HT-29 (cell line): ENCODE data around the gene TFPT. TPM values are rescaled to one million over a fixed set of nuclear protein-coding genes. Genes with fewer than 3 reads are reported as not detected.

ENCODE experiments used
- DNase-seq: peaks from one replicate; pipeline ENCODE4 v3.0.0-alpha.2; 2015; ENCODE audit warnings: low spot score
- total RNA-seq: library from RNA; depleted of rRNA; stranded (reverse); fragments of >200 nt; shearing (Covaris generic); gene quantifications from 2 replicates; pipeline ENCODE4 v1.2.3, GENCODE V29; 2014; rRNA removed

Gene TFPT, protein sequence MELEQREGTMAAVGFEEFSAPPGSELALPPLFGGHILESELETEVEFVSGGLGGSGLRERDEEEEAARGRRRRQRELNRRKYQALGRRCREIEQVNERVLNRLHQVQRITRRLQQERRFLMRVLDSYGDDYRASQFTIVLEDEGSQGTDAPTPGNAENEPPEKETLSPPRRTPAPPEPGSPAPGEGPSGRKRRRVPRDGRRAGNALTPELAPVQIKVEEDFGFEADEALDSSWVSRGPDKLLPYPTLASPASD
- total RNA-seq = 10.7 and 20.0 TPM in 2 replicates

DNA sequence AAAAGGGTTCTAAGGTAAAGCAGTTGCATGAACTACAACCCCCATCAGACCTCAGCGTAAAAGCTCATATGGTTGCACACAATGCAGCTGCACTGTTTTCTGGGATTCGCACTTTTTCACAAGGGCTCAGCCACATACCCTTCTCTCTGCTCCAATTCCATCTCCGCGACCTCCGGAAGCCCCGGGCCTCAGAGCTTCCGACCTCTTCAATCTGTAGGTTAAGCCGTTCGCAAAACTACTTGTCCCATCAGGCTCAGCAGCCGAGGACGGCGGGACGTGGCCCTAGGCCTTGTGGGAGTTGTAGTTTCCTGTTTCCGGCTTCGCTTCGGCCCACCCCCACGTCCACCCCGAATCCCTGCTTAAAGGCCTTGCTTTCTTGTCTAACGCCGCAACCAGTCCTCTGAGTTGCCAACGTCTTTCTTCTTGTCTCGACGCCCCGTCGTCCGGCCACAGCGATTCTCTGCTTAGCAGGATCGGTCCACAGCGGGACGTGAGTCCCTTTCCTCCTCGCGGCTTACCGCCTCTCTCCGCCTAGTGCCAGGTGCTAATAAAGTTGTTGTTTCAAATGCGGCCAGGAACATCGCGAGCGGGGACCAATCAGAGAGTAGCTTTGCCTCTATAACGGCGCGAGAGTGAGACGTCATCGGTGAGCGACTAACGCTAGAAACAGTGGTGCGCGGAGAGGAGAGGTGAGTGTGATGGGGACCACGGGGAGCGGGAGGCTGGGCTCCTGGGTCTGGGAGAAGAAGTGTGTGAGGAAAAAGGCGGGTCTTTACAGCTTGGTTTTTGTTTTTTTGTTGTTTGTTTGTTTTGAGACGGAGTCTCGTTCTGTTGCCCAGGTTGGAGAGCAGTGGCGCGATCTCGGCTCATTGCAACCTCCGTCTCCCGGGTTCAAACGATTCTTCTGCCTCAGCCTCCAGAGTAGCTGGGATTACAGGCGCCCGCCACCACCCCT lies at the start of gene TFPT, which contains the start of gene PRPF31:
Gene TFPT, minus strand, starts transcription at position 549 of the 955 bp plus-strand sequence. Its CDS starts 388 bp downstream, at position 161.
Gene PRPF31, plus strand, starts transcription at position 646 of the 955 bp plus-strand sequence. CDS start 2,525 bp downstream, outside the sequence.
- DNase-seq = peak; percentile 100

GRCh38 chr19:54165222-54165621 lies 49.8 kb upstream of the TFPT start:
- no peak for DNase-seq

- DNase-seq = peak; percentile 95
Measured at GRCh38 chr19:54164369-54165068, 49.1 kb upstream of the TFPT start.

- no peak for DNase-seq
Measured at GRCh38 chr19:54162884-54163283, 47.4 kb upstream of the TFPT start.

GRCh38 chr19:54162241-54162805 lies 46.9 kb upstream of the TFPT start:
- DNase-seq = peak; percentile 95

- no peak for DNase-seq
Measured at GRCh38 chr19:54160854-54161253, 45.4 kb upstream of the TFPT start.

- peak; percentile 71 for DNase-seq
Measured at GRCh38 chr19:54160182-54160811, 44.8 kb upstream of the TFPT start.

GRCh38 chr19:54159352-54160181 lies 44.1 kb upstream of the TFPT start, which contains the start of gene LENG1:
LENG1 (minus strand) TSS chr19:54159721; CDS start chr19:54159695, 26 bp downstream.
- DNase-seq = peak; percentile 100

- DNase-seq = no peak
Measured at GRCh38 chr19:54158812-54159351, 43.4 kb upstream of the TFPT start.

DNA sequence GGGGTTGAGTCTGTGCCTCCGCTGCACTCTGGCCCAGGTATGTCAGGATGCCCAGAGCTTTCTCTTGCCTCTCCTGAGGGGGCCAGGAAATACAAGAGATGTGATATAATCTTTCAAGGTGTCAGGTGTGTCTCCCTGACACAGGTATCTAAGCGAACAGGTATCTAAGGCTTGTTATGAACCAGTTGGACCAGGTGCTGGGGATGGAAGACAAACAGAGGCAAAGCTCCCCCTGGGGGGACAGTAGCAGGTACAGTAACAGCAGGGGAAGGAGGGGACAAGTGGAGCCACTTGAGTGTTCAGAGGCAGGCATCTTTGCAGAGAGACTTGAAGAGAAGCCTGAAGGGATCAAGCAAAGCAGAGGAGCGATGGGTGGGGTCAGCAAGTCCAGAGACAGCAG lies 41.5 kb upstream of the TFPT start:
- DNase-seq = no peak

GRCh38 chr19:54156490-54156889 lies 41.0 kb upstream of the TFPT start:
- DNase-seq = peak; percentile 1

- no peak for DNase-seq
Measured at GRCh38 chr19:54155694-54156093, 40.2 kb upstream of the TFPT start.

DNA sequence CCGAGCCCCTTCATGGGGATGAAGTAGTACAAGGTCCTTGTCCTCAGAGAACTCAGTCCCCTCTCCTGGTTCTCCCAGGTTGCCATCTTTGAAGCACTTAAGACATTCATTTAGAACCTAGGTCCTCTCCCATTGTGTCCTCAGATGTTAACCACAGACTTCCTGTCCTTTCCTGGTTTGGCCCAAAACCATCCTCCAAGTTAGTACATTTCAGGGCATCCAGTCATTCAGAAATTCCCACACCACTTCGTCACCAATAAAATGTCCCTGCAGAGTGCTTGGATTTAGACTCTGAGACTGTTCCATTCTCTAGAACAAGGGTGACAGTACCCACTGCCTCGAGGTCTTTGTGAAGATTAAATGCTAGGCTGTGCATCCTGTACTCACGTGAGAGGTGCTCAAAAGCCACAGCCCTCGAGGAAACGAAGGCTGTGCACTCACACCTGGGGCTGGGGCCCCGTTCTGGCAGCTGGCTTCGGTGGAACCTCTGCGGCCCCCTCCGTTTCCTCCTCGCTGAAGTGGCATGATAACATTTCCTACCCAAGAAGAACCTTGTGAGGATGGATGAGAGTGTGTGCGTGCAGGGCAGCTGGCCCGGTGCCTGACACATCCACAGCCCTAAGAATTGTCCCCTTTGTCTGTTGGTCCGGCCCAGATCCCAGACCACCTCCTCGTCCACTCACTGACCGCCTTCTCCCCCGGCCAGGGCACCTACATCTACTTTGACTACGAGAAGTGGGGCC lies 39.3 kb upstream of the TFPT start:
- DNase-seq = no peak

- DNase-seq = no peak
Measured at GRCh38 chr19:54153731-54154326, 38.4 kb upstream of the TFPT start.

- no peak for DNase-seq
Measured at GRCh38 chr19:54152878-54153524, 37.5 kb upstream of the TFPT start.

DNA sequence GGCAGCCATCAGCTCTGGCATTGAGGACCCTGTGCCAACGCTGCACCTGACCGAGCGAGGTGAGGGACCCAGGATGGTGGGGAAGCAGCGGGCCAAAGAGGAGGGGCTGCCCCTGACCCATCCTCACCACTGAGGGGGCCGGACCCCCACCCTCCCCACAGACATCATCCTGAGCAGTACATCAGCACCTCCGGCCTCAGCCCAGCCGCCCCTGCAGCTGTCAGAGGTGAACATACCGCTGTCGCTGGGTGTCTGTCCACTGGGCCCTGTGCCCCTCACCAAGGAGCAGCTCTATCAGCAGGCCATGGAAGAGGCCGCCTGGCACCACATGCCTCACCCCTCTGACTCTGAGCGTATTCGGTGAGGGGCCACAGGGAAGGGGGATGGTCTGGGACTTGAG lies 36.8 kb upstream of the TFPT start:
- no peak for DNase-seq

DNA sequence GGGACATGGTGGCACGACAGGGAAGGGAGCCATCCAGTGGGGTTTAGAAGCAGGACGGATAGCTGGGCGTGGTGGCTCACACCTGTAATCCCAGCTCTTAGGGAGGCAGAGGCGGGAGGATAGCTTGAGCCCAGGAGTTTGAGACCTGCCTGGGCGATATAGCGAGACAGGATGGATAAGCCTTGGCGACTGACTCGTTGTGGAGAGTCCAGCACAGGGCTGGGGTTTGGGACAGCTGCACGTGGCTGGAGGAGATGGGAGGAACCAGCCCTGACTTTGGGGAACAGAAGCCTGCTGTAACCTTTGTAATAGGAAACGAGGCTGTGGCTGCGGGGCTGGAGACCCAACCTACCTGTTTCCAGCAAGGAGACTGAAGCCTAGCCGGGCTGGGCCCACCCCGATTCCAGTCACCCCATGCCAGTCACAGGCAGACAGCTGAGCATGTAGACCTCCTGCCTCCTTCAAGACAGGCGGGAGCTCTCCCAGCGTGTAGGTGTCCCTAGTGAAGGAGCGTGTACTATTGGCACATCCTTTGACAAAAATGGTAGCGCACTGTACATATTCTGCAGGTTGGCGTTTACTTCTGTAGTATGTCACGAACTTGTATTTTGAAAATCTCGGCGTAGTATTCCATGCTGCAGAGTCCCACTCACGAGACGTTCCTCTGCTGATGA lies 36.0 kb upstream of the TFPT start:
- no peak for DNase-seq
